GM18867 (cell line): ENCODE data around the gene ERAS.
"Not testable (repeated sequence)": the region's sequence is repeated elsewhere in the genome, so short reads cannot be mapped to it uniquely, and the experiment has no call there.

Experiments
- ATAC-seq: cut with Tn5 transposase; IDR thresholded peaks from one replicate; pipeline ENCODE4 v1.9.1; 2021; ENCODE audit warnings: mild to moderate bottlenecking, moderate library complexity; ENCODE audit not compliant: unreplicated experiment

ERAS gene

GRCh38 chrX:48831136-48831908, 5.0 kb downstream of the ERAS start:
- ATAC-seq: no peak

GRCh38 chrX:48831909-48832291, 5.6 kb downstream of the ERAS start:
- no peak for ATAC-seq

- ATAC-seq: no peak
Observed at GRCh38 chrX:48833542-48834138, 7.3 kb downstream of the ERAS start.

- ATAC-seq: no peak
Observed at GRCh38 chrX:48834383-48834709, 8.0 kb downstream of the ERAS start.

GRCh38 chrX:48835524-48836329, 9.4 kb downstream of the ERAS start, which contains the start of gene PCSK1N:
Gene PCSK1N (minus strand): TSS chrX:48835610. CDS start chrX:48835532, 78 bp downstream.
- no peak for ATAC-seq

GRCh38 chrX:48839686-48840085, 13.4 kb downstream of the ERAS start:
- no peak for ATAC-seq

GRCh38 chrX:48848847-48849246, 22.5 kb downstream of the ERAS start:
- ATAC-seq: no peak

- ATAC-seq: no peak
Observed at GRCh38 chrX:48852857-48853256, 26.5 kb downstream of the ERAS start.

GRCh38 chrX:48853494-48853893, 27.2 kb downstream of the ERAS start:
- ATAC-seq: not testable (repeated sequence)

GRCh38 chrX:48854121-48854804, 27.9 kb downstream of the ERAS start:
- ATAC-seq: not testable (repeated sequence)

- ATAC-seq: no peak
Observed at GRCh38 chrX:48854898-48855297, 28.6 kb downstream of the ERAS start.

- no peak for ATAC-seq
Observed at GRCh38 chrX:48864210-48864609, 37.9 kb downstream of the ERAS start.

GRCh38 chrX:48872017-48872416, 45.7 kb downstream of the ERAS start:
- ATAC-seq: not testable (repeated sequence)

GRCh38 chrX:48876944-48877343, 50.6 kb downstream of the ERAS start:
- ATAC-seq: not testable (repeated sequence)
